Measurements from ENCODE around the gene DLGAP1. TPM values are rescaled to one million over a fixed set of nuclear protein-coding genes. Genes with fewer than 3 reads are reported as not detected.
"Not testable (repeated sequence)": the region's sequence is repeated elsewhere in the genome, so short reads cannot be mapped to it uniquely, and the experiment has no call there.

DLGAP1 gene
- total and polyA plus RNA-seq, 4 donors, result 0.75 to 6.6 (median 3.6) TPM

DNA sequence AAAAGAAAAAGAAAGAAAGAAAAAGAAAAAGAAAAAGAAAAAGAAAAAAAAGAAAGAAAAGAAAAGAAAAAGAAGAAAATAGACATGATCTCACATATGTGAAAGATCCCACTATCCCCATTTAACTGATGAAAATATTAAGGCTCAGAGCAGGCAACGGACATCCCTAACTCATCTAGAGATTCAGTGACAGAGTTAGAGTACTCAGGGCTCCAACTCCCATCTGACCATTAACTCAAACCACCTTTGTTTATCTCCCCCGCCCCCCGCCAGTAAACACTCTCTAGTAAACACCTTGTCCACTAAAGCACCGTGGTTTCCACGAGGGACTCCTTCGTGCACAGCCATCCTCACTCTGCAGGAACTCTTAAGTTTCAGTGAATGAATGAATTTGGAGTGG, 862.2 kb downstream of the DLGAP1 start:
- peaks cover 7 to 13% of the 10 kb centered on the region in 2 donors for H3K4me1 ChIP-seq (ENCODE audit: control insufficient read depth in 1 of 2, insufficient read depth in 2 of 2, low read length in 2 of 2)
- no peaks in the 10 kb centered on the region for H3K36me3 ChIP-seq (ENCODE audit: control insufficient read depth in 1 of 2, insufficient read depth in 2 of 2, low read length in 1 of 2)
- DNase-seq, result no peak
- no peaks in the 10 kb centered on the region for H3K27me3 ChIP-seq (ENCODE audit: control insufficient read depth in 1 of 2, insufficient read depth in 2 of 2, low read length in 1 of 2)
- H3K27ac ChIP-seq (ENCODE audit: low read depth in 1 of 2, low read length in 2 of 2), result peak overlapping the region; percentile 73 to 100
- WGBS, 2 donors, result 65 to 66% methylated on average over 6 of the region's 6 CpGs
- no peak overlapping the region for H3K4me3 ChIP-seq (ENCODE audit: low read length in 2 of 2)
- H3K9me3 ChIP-seq (ENCODE audit: control insufficient read depth, low read length), result no peaks in the 10 kb centered on the region
- ATAC-seq (ENCODE audit: low FRiP score), result no peak
- intact Hi-C loops (cut with DNase I), result loop anchor here (5.0 to 10.0 kb wide), 3 partner anchors 141 to 328 kb away; partner anchors contain the start of genes MYL12B (in 1 of the 2) and TGIF1 (in 1 of the 2)

DNA sequence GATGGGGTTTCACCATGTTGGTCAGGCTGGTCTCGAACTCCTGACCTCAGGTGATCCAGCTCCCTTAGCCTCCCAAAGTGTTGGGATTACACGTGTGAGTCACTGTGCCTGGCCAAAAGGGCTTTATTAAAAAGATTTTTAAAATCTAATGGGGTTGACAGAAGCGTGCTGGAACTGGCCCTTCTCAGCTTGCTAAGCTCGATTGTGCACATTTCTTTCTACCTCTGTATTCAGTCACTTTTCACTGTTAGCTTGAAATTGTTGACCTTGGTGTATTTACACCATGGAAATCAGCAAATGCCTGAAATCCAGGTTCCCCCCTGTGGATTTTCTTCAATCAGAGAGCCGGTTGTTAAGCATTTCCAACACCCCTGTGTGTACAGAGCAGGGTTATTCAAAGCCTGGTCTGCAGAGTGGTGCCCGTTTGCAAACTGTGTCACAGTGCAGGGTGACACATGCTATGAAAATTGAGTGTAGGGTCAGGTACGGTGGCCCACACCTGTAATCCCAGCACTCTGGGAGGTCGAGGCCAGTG, 864.9 kb downstream of the DLGAP1 start:
- ATAC-seq (ENCODE audit: low FRiP score) (no peak), DNase-seq (no peak)
- Histone ChIP-seq H3K27me3 (ENCODE audit: control insufficient read depth in 1 of 2, insufficient read depth in 2 of 2, low read length in 1 of 2) (no peaks in the 10 kb centered on the region), H3K4me1 (ENCODE audit: control insufficient read depth in 1 of 2, insufficient read depth in 2 of 2, low read length in 2 of 2) (peaks cover 0 to 5% of the 10 kb centered on the region in 2 donors), H3K27ac (ENCODE audit: low read depth in 1 of 2, low read length in 2 of 2) (no peak overlapping the region), H3K4me3 (ENCODE audit: low read length in 2 of 2) (no peak overlapping the region), H3K36me3 (ENCODE audit: control insufficient read depth in 1 of 2, insufficient read depth in 2 of 2, low read length in 1 of 2) (no peaks in the 10 kb centered on the region), H3K9me3 (ENCODE audit: control insufficient read depth, low read length) (no peaks in the 10 kb centered on the region)
- 90 to 91% methylated on average over 8 of the region's 8 CpGs for WGBS, 2 donors
- intact Hi-C loops (cut with DNase I), result loop anchor here (5.0 to 10.0 kb wide), 3 partner anchors 138 to 325 kb away; partner anchors contain the start of genes MYL12B (in 1 of the 2) and TGIF1 (in 1 of the 2)

DNA sequence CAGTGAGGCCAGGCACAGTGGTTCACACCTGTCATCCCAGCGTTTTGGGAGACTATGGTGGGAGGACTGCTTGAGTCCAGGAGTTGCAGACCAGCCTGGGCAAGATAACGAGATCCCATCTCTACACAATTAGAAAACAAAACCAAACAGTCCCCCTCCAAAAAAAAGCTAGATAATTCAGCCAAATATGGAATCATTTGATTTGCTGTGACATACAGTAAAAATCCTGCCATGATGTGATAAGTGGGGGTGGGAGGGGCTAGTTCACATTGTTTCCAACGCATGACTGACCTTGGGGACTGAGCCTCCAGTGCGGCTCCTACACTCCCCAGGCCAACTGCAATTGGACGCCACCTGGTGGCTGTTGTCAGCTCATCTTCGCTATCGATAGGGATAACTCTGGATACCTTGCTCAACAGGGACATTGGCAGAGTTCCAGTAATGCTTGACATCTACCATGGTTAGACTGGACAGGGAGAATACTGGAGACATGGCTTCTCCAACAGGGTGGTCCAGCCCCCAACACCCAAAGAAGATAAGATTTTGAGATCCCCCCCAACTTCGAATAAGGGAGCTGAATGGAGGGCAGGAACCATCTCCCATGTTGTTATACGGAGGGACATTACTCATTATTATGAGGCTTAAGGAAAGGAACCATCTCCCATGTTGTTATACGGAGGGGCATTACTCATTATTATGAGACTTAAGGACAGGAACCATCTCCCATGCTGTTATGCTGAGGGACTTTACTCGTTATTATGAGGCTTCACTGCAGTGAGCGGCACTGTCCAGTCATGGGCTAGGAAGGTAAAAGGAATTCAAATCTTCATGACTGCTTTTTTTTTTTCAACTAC, 869.2 kb downstream of the DLGAP1 start:
- H3K27me3 ChIP-seq (ENCODE audit: control insufficient read depth in 1 of 2, insufficient read depth in 2 of 2, low read length in 1 of 2), result no peaks in the 10 kb centered on the region
- H3K36me3 ChIP-seq (ENCODE audit: control insufficient read depth in 1 of 2, insufficient read depth in 2 of 2, low read length in 1 of 2), result no peaks in the 10 kb centered on the region
- H3K4me1 ChIP-seq (ENCODE audit: control insufficient read depth in 1 of 2, insufficient read depth in 2 of 2, low read length in 2 of 2), result no peaks in the 10 kb centered on the region
- peak; percentile 84 for ATAC-seq (ENCODE audit: low FRiP score)
- intact Hi-C loops (cut with DNase I), result no loop called here
- H3K27ac ChIP-seq (ENCODE audit: low read depth in 1 of 2, low read length in 2 of 2), result no peak overlapping the region
- no peaks in the 10 kb centered on the region for H3K9me3 ChIP-seq (ENCODE audit: control insufficient read depth, low read length)
- 54 to 55% methylated on average over 12 of the region's 12 CpGs for WGBS, 2 donors
- H3K4me3 ChIP-seq (ENCODE audit: low read length in 2 of 2), result no peak overlapping the region
- DNase-seq, result peak; percentile 87 to 90

DNA sequence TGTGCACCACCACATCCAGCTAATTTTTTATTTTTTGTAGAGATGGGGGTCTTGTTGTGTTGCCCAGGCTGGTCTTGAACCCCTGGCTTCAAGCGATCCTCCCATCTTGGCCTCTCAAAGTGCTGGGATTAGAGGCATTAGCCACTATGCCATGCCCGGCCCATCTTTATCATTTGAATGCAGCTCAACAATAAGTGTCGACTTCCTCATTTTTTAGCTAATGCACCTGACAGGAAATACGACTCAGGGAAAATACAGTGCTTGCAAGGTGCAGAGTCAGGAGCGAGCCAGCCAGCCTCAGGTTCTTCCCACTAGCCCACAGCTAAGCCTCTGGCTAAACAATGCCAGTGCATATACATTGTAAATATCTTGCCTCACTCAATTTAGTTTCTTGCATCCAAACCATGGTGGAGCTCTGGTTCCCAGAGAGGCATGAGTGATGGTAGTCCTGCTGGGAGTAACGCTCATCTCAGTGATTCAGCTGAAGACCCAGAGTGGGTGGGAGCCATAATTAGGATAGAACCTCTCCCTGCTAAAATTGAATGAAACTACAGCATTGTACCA, 870.1 kb downstream of the DLGAP1 start:
- intact Hi-C loops (cut with DNase I), result no loop called here
- H3K9me3 ChIP-seq (ENCODE audit: control insufficient read depth, low read length), result no peaks in the 10 kb centered on the region
- ATAC-seq (ENCODE audit: low FRiP score) (no peak), DNase-seq (no peak)
- no peaks in the 10 kb centered on the region for H3K4me1 ChIP-seq (ENCODE audit: control insufficient read depth in 1 of 2, insufficient read depth in 2 of 2, low read length in 2 of 2)
- H3K4me3 ChIP-seq (ENCODE audit: low read length in 2 of 2), result no peak overlapping the region
- WGBS, 2 donors, result 87 to 90% methylated on average over 6 of the region's 6 CpGs
- no peak overlapping the region for H3K27ac ChIP-seq (ENCODE audit: low read depth in 1 of 2, low read length in 2 of 2)
- no peaks in the 10 kb centered on the region for H3K27me3 ChIP-seq (ENCODE audit: control insufficient read depth in 1 of 2, insufficient read depth in 2 of 2, low read length in 1 of 2)
- no peaks in the 10 kb centered on the region for H3K36me3 ChIP-seq (ENCODE audit: control insufficient read depth in 1 of 2, insufficient read depth in 2 of 2, low read length in 1 of 2)

DNA sequence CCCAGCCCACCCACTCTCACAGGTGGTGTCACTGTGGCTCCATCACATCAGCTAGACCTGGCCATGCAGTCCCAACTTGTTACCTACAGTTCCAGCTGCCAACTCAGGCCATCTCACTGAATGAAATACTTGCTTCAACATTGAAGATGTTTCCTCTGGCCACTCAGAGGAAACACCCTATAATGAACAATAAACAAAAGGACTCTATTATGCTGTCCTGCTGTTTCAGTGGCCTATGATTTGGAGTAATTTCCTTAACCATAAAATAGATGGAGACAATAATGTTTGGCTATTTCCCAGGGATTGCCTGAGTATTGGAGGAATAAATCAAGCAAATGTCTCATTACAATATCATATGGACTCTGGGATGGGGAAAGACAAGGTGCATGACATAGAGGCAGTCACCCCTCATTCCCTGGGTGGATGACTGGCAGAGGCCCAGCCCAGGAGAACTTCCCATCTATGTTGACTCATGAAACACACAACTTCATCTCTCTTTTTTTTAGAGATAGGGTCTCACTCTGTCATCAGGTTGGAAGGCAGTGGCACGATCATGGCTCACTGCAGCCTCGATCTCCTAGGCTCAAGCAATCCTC, 870.7 kb downstream of the DLGAP1 start:
- ATAC-seq (ENCODE audit: low FRiP score), result no peak
- Histone ChIP-seq H3K9me3 (ENCODE audit: control insufficient read depth, low read length) (no peaks in the 10 kb centered on the region), H3K4me3 (ENCODE audit: low read length in 2 of 2) (no peak overlapping the region), H3K27ac (ENCODE audit: low read depth in 1 of 2, low read length in 2 of 2) (no peak overlapping the region), H3K4me1 (ENCODE audit: control insufficient read depth in 1 of 2, insufficient read depth in 2 of 2, low read length in 2 of 2) (no peaks in the 10 kb centered on the region), H3K36me3 (ENCODE audit: control insufficient read depth in 1 of 2, insufficient read depth in 2 of 2, low read length in 1 of 2) (no peaks in the 10 kb centered on the region), H3K27me3 (ENCODE audit: control insufficient read depth in 1 of 2, insufficient read depth in 2 of 2, low read length in 1 of 2) (no peaks in the 10 kb centered on the region)
- WGBS, 2 donors, result 98 to 99% methylated on average over 2 of the region's 2 CpGs
- DNase-seq, result no peak
- intact Hi-C loops (cut with DNase I), result no loop called here

DNA sequence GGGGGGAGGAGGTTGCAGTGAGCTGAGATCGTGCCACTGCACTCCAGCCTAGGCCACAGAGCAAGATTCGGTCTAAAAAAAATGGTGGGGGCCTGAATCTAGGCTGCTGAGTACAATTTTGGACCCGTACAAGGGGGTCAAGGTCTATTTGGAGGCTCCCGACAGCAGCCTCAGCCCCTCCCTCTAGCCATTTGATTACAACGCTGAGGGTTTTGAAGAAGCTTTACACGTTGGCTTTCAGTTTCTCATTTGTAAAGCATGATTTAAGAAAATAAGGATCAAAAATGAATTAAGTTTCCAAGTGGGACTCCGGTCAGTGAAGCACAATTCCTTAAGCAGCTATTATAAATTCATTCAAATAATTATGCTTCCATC, 871.2 kb downstream of the DLGAP1 start:
- Histone ChIP-seq H3K27me3 (ENCODE audit: control insufficient read depth in 1 of 2, insufficient read depth in 2 of 2, low read length in 1 of 2) (no peaks in the 10 kb centered on the region), H3K9me3 (ENCODE audit: control insufficient read depth, low read length) (no peaks in the 10 kb centered on the region), H3K27ac (ENCODE audit: low read depth in 1 of 2, low read length in 2 of 2) (no peak overlapping the region), H3K36me3 (ENCODE audit: control insufficient read depth in 1 of 2, insufficient read depth in 2 of 2, low read length in 1 of 2) (no peaks in the 10 kb centered on the region), H3K4me3 (ENCODE audit: low read length in 2 of 2) (no peak overlapping the region), H3K4me1 (ENCODE audit: control insufficient read depth in 1 of 2, insufficient read depth in 2 of 2, low read length in 2 of 2) (no peaks in the 10 kb centered on the region)
- 92 to 95% methylated on average over 7 of the region's 7 CpGs for WGBS, 2 donors
- no peak for ATAC-seq (ENCODE audit: low FRiP score)
- DNase-seq, result no peak
- intact Hi-C loops (cut with DNase I), result no loop called here

DNA sequence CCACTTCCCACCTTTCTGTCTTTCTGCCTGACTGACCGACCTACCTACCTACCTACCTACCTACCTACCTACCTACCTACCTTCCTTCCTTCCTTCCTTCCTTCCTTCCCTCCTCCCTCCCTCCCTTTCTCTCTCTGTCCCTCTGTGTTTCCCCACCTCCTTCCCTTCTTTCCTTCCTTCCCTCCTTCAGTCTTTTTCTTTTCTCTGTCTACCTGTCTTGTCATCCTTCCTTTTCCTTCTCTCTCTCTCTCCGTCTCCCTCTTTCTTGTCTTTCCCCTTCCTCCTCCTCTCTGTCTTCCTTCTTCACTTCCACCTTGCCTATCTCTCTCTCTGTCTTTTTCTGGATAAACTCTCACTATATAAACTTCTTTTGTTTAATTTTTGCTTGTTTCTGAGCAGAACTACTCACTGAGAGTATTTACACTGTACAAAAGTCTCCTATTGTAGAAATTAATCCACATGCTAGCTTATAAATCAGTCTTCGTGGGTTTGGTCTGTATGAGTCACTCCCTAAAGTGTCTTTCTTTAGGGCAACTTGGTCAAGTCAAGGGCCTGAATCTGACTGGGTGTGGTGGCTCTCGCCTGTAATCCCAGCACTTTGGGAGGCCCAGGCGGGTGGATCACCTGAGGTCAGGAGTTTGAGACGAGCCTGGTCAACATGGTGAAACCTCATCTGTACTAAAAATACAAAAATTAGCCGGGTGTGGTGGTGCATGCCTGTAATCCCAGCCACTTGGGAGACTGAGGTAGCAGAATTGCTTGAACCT, 871.8 kb downstream of the DLGAP1 start:
- H3K27me3 ChIP-seq (ENCODE audit: control insufficient read depth in 1 of 2, insufficient read depth in 2 of 2, low read length in 1 of 2); H3K9me3 ChIP-seq (ENCODE audit: control insufficient read depth, low read length); H3K4me3 ChIP-seq (ENCODE audit: low read length in 2 of 2); intact Hi-C loops (cut with DNase I); DNase-seq; H3K4me1 ChIP-seq (ENCODE audit: control insufficient read depth in 1 of 2, insufficient read depth in 2 of 2, low read length in 2 of 2); ATAC-seq (ENCODE audit: low FRiP score); H3K36me3 ChIP-seq (ENCODE audit: control insufficient read depth in 1 of 2, insufficient read depth in 2 of 2, low read length in 1 of 2); H3K27ac ChIP-seq (ENCODE audit: low read depth in 1 of 2, low read length in 2 of 2): not testable (repeated sequence)
- WGBS, 2 donors, result 88 to 89% methylated on average over 7 of the region's 7 CpGs

DNA sequence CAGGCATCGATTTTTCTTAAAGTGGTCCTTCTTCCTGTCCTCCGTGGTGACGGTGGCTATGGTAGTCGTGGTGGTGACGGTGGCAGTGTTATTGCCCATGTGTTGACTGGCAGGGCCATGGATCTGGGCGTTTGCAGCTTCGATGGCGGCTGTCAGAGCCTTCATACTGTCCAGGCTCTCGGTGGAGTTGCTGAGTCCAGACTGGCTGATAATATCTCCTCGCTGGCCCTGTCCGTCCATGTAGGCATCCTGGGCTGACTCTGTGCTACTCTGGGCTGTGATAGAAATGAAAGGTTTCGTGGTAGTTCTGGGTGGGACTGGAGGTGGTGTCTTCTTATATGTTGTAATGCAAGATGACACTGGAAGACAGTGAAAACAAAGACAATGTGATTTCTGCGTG, 873.2 kb downstream of the DLGAP1 start:
- intact Hi-C loops (cut with DNase I), result no loop called here
- Histone ChIP-seq H3K4me3 (ENCODE audit: low read length in 2 of 2) (no peak overlapping the region), H3K36me3 (ENCODE audit: control insufficient read depth in 1 of 2, insufficient read depth in 2 of 2, low read length in 1 of 2) (no peaks in the 10 kb centered on the region), H3K27ac (ENCODE audit: low read depth in 1 of 2, low read length in 2 of 2) (no peak overlapping the region), H3K4me1 (ENCODE audit: control insufficient read depth in 1 of 2, insufficient read depth in 2 of 2, low read length in 2 of 2) (no peaks in the 10 kb centered on the region), H3K9me3 (ENCODE audit: control insufficient read depth, low read length) (no peaks in the 10 kb centered on the region), H3K27me3 (ENCODE audit: control insufficient read depth in 1 of 2, insufficient read depth in 2 of 2, low read length in 1 of 2) (no peaks in the 10 kb centered on the region)
- 89 to 93% methylated on average over 13 of the region's 13 CpGs for WGBS, 2 donors
- DNase-seq (no peak), ATAC-seq (ENCODE audit: low FRiP score) (no peak)

Measured in aorta (tissue), 5 donors.